NCI-H2227 treated with DMSO at 0.1 percent for 48 hours (cell line): ENCODE data around the gene LYPD4.
A peak's percentile ranks its signal among the peaks of the same experiment; 100 is the strongest.
"Not testable (repeated sequence)": the region's sequence is repeated elsewhere in the genome, so short reads cannot be mapped to it uniquely, and the experiment has no call there.

Source experiments
- DNase-seq: peaks from one replicate; lab custom pipeline; 2025; lab: John Stamatoyannopoulos, UW

LYPD4 gene

DNA sequence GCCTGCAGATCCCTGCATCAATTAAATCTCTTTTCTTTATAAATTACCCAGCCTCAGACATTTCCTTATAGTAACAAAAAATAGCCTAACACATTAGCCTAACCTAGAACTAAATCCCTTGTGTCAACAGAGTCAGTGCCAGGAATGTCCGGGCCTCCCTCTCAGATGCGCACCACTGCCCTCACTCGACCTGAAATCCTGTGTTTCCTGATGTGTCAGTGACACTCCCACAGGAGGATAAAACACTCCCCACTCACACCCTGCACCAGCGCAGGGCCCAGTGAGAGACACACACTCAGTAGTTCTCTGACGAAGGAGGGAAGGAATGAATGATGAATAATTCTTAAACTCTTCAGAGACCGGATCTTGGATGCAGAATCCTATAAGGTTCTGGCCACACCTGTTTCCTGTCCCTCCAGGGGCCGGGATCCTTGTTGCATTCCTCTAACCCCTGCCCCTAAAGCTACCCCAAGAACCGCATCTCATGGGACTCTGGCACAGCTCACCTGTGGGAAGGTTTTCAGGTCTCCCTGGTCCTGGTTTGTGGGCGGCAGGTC, 45.0 kb downstream of the LYPD4 start:
- DNase-seq = no peak

DNA sequence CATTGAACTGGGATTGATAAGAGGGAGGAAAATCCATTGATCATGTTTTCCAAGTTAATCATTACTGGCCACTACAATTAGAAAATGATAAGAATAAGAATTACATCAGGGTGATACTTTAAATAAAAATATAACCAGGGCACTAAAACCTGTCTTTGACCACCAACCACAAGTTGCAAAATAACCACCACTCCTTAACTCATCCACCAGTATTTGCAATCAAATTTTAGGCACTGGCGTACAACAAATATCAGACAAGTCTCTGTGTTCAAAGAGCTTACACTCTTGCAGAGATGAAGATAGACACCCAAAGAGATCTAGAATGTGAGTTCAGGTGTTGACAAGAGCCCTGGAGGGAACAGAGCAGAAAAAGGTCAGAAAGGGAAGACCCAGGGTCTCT, 47.6 kb downstream of the LYPD4 start:
- DNase-seq = no peak

DNA sequence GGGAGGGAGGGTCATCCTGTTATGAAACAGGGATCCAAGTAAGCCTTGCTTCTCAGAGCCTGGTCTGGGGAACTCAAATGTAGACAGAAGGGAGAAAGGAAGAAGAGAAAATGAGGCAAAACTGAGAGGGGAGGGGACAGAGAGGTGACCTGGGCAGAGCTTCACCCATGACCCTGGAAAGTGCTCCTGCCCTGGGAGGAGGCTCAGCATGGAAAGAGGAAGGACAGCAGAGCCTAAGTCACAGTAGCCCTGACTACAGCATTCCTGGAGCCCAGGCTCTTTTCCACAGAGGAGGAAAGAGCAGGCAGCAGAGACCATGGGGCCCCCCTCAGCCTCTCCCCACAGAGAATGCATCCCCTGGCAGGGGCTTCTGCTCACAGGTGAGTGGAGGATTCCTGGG, 48.1 kb downstream of the LYPD4 start, which contains the start of gene CEACAM3:
CEACAM3 (plus strand) TSS at position 226 of the 400 bp plus-strand sequence; CDS start at position 317, 91 bp downstream.
- no peak for DNase-seq

DNA sequence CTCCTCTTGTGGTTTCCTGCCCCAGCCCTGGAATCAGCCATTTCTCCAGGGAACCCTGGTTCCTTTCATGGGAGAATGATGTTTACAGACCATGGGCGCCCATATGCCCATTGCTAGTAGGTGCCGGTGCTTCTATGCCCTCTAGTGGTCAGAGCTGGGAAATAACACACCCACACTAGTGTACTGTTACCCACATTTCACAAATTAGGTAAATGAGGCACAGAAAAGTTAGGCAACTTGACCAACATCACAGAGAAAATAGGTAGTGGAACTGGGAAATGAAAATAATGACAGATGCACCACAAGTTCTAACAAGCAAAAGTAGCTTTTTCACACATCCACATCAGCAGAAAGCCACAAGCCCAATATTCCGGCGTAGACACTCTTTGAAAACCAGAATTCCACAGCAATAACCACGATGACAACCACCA, 49.4 kb downstream of the LYPD4 start:
- DNase-seq = peak; percentile 67

DNA sequence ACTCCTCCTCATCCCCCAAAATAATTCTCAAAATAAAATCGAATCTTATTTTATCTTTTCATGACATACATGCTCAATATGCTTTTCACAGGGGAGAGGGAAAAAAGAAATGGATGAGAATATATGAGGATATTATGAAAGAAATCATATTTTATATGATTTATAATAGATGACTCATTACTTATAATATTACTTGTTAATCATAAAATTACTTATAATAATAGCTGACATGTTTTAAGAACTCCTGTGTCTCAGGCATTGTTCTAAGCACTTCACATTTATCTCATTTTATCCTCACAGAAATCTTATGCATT, 51.1 kb downstream of the LYPD4 start:
- no peak for DNase-seq

DNA sequence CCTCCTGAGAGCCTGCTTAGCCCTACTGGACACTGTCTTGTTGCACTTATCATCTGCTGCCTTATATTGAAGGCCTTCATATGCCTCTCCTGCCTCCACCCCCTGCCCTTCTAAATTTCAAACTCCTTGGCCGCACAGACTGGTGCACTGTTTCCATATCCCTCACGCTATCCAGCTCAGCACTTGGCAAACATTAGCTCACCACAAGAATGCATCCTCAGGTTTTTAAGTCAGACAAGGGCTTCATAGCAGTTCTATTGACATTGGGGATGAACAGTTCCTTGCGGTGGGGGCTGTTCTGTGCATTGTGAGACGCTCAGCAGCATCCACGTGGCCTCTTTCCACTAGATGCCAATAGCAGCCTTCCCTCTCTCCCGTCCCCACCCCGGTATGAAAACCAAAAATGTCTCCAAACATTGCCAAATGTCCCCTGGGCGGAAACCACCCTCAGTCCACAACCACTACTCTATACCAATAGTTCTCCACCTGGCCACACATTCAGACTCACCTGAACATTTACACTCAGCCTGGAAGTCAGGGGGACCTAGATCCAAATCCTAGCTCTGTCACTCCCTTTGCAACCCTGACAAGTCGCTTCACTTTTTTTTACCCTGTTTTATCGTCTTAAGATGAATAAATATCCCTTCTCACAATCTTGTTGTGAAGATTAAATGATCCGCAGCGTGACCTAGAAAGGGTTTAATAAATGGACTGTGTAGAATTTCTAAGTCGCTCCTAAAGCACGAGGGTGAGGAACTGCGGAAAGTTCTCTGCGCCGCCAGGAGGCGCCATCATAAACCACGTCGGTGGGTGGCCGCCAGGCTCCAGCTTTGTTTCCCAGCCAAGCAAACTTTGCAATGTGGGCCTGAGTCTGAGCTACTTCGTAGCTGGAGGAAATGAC, 51.7 kb downstream of the LYPD4 start:
- DNase-seq = no peak

DNA sequence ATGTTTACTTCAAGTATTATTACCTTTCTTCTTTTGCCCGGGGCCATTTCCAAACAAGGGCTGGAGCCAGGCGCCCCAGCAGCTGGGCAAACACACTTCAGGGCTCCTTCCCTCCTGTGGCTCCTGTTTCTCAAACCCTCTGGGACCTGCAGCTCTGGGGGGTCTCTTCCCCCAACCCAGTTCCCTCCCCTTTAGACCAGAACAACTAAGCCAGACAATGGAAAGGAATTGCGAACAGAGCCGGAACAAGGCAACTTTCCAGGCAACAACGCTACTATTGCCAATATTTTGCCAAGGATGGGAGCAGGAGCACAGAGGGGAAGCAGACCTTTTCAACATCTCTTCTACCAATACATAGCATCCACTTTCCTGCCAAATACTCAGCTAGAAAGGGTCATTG, 55.4 kb downstream of the LYPD4 start:
- not testable (repeated sequence) for DNase-seq

DNA sequence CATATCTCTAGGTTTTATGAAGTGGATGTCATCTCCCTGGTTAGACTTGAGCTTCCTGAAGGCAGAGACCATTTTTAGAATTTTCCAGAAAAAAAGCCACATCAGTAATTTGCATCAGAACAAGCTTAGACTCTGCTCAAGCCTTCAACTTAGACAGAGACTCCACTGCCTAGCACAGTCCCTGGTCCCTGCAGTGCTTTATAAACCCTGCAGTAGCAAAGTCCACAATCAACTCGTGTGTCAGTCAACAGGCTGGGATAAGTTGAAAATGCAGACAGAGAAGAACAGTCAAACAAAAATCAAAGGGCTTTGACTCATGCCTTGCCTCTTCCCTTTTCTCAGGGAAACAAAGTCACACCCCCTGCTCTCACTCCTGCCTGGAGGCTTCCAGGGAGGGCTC, 56.0 kb downstream of the LYPD4 start:
- not testable (repeated sequence) for DNase-seq
